WI38 (cell line): ENCODE measurements around the gene DHCR24.

Source experiments
- H3K4me3 ChIP-seq: 2 replicates; pipeline ENCODE4 v1.5.1; 2011; ENCODE audit warnings: low read depth, mild to moderate bottlenecking, control low read depth, low read length
- CTCF ChIP-seq: IDR thresholded peaks from 2 replicates; pipeline ENCODE4 v1.5.1; 2012; ENCODE audit warnings: low read depth, mild to moderate bottlenecking, control low read depth, low read length

Gene DHCR24

GRCh38 chr1:54835131-54835898, 51.7 kb downstream of the DHCR24 start:
- no peak for TF ChIP-seq CTCF
- no peak overlapping the region for H3K4me3 ChIP-seq

GRCh38 chr1:54834007-54834541, 52.9 kb downstream of the DHCR24 start:
- TF ChIP-seq CTCF: no peak

GRCh38 chr1:54833121-54833520, 53.9 kb downstream of the DHCR24 start:
- TF ChIP-seq CTCF: no peak
- no peak overlapping the region for H3K4me3 ChIP-seq

More at GRCh38 chr1:54834007-54834541, 52.9 kb downstream of the DHCR24 start:
- H3K4me3 ChIP-seq: no peak overlapping the region

GRCh38 chr1:54826226-54826816, 60.7 kb downstream of the DHCR24 start:
- H3K4me3 ChIP-seq: no peak overlapping the region
- no peak for TF ChIP-seq CTCF

GRCh38 chr1:54825696-54826095, 61.3 kb downstream of the DHCR24 start:
- TF ChIP-seq CTCF: no peak
- H3K4me3 ChIP-seq: no peak overlapping the region

GRCh38 chr1:54823670-54824069, 63.3 kb downstream of the DHCR24 start:
- H3K4me3 ChIP-seq: no peak overlapping the region
- TF ChIP-seq CTCF: no peak

GRCh38 chr1:54819733-54820132, 67.3 kb downstream of the DHCR24 start:
- no peak overlapping the region for H3K4me3 ChIP-seq
- no peak for TF ChIP-seq CTCF
